GM21576 (cell line): ENCODE results near the gene CEP83.

Experiments
- ATAC-seq: cut with Tn5 transposase; IDR thresholded peaks from one replicate; pipeline ENCODE4 v1.9.1; 2021; ENCODE audit warnings: mild to moderate bottlenecking, moderate library complexity; ENCODE audit not compliant: unreplicated experiment

The CEP83 gene

DNA sequence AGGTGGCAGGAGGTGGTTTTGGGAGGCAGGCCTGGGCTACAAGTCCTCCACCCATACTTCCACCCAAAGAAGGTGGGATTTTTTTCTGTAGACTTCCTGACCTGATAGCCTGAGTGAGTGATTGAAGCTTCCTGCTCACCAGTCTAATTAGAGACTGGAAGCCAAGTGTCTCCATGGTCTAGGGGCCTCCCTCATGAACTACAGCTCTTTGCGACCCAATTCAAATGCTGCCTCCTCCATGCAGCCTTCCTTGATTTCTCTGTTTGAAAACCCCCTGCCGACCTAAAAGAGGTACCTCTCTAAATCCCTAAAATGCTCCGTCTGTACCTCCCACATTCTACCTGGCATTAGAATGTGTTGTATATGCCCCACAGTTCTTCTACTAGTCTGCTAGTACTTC is 186.4 kb downstream of the CEP83 start:
- no peak for ATAC-seq

GRCh38 chr12:94272280-94272679 is 187.4 kb downstream of the CEP83 start:
- ATAC-seq, result no peak

- ATAC-seq, result no peak
Observed at GRCh38 chr12:94271351-94271750, 188.3 kb downstream of the CEP83 start.

DNA sequence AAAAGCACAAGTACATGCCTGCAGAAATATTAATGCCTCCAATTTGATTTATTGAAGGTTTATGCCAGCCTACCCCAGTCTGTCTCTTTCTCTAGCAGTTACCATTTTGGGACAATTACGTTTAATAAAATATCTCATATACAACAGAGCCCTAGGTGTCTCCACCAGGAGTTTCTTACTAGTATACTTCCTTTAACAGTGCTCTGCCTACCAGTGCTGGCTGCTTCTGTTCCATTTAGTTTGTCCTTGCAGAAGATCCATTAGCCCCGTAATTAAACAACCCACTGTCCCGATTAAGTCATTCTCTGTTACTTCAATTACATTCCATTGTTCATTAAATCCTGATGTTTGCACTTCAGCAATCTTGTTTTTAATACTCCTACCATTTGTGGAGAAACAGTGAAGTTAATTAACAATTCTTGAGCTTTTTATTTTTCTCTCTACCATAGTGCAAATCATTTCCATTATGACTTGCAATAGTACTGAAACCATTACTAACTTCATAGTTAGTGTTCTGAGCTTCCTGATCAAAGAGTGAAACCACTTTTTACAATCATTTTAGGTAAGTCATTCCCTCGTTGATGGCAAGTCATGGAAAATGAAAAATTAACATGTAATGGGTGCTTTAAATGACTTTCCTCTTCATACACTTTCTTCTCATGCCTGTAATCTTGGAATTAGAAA is 190.2 kb downstream of the CEP83 start:
- no peak for ATAC-seq

DNA sequence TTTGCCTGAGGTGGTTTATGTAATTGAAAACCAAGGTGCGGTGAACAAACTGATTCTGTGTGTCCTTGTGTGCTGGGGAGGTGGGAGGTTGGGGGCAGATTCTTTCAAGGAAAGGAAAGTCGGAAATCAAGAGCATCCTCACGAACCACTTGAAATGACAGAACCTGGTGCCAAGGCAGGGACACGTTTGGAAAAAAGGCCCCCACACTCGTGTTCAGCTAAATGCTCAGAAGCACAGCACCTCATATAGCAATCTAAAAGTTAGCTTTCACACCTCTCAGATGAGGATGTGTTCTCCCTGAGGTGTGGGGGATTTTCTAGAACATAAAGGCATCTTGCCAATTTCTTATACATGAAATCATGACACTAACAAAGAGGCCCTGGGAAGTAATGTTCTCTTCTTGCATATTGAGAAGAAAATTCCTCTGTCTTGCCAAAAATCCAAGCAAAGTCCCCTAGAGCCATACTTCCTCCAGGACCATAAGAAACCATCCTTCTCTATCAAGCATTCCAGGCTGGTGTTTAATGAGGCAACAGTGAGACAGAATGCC is 191.7 kb downstream of the CEP83 start:
- no peak for ATAC-seq

- ATAC-seq, result no peak
Observed at GRCh38 chr12:94267537-94267872, 192.2 kb downstream of the CEP83 start.

DNA sequence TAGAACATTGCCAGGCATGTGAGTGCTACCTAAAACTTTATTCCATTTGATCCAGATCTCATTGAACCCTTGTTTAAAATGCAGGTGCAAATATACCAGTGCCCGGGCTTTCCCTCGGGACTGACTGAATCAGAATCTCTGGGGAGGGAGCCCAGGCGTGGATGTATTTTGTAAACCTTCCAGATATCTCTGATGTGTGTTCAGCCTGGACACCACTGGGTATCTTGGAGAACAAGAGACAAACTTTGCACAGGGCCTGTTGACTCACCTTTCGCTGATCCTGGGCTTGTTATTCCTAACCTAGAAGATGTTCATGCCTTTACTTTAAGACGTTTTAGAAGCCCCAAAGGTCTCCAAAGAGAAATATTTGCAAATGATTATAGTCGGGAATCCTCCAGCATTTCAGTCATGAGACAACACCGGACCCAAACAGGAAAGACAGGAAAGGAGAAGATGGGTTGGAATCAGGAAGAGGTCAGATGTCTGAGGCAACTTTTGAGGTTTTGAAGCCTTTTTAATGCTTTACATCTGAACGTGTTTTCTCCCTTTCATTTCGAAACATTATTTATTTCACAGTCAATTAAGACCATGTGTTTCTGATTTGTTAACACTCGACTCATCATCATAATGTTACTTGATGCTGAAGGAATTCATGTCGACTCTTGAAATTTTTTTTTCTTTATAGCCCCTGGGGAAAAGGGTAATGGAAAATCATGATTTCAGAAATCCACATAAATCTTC is 192.7 kb downstream of the CEP83 start:
- ATAC-seq, result no peak

- no peak for ATAC-seq
Observed at GRCh38 chr12:94265966-94266745, 193.5 kb downstream of the CEP83 start.

DNA sequence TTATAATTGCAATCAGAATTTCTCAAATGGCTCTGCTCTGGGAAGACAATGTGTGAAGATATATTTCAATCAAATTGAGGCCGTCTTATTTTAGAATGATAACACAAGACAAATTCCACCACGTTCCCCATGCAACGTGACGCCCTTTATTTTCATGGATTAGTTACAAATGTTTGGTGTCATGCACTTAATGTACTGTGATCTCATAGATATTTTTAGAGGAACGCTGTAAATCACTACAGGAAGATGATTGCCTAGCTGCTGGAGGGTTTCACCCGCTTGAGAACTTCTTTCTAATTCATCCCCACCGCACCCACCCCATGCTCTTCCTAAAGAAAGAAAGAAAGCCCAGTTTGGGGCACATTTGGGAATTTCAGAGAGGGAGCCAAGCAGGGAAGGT is 194.1 kb downstream of the CEP83 start:
- no peak for ATAC-seq

DNA sequence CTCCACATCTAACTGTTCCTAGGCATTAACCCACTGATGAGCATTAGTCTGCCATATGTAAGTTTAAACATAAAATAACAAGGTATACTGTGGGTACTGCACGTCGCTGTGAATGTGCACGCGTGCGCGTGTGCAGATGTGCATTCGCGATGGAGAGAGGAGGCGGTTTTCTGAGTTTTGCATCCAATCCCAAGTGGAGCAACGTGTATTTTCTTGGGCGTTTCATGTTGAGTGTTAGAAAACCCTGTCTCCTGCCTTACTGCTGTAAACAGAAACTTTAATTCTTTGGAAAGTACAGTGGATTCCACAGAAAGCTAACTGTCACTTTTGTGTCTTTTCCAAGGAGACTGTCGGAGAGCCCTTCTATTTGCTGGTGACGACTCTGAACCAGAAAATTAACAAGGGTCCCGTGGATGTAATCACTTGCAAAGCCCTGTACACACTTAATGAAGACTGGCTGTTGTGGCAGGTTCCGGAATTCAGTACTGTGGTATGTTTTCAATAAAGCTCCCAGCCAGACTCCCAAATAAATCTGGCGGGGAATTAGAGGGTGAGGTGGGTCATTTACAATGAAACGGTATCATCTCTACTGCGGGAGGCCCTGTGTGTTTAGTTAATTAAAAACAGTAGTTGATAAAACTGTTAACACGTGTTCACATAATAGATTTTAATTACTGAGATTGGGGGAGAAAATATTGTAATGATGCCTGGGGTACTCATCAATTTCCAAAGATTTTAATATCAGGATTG is 194.8 kb downstream of the CEP83 start:
- no peak for ATAC-seq

- ATAC-seq, result no peak
Observed at GRCh38 chr12:94263905-94264561, 195.6 kb downstream of the CEP83 start.

GRCh38 chr12:94263011-94263811 is 196.5 kb downstream of the CEP83 start:
- ATAC-seq, result peak; percentile 28

- ATAC-seq, result peak; percentile 42
Observed at GRCh38 chr12:94262228-94263010, 197.2 kb downstream of the CEP83 start.

- no peak for ATAC-seq
Observed at GRCh38 chr12:94261786-94262185, 197.9 kb downstream of the CEP83 start.

DNA sequence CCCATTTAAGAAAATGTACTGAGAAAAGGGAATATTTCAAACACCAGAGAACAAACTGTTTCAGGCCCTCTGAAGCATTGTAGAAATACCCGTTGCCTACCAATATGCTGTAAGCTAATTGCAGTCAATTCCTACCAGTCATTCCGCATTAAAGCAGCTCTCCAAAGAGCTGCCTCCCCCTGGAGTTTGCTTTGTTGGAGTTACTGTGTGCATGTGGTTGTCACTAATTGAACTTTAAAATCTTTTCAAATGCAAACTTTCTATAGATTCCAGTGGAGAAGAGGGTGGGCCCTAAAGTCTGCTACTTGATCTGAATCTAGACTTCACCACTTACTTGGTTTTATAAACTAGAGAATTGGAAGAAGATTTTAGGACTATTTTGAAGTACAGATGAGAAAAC is 198.5 kb downstream of the CEP83 start:
- ATAC-seq, result no peak

GRCh38 chr12:94260717-94261116 is 198.9 kb downstream of the CEP83 start:
- no peak for ATAC-seq

DNA sequence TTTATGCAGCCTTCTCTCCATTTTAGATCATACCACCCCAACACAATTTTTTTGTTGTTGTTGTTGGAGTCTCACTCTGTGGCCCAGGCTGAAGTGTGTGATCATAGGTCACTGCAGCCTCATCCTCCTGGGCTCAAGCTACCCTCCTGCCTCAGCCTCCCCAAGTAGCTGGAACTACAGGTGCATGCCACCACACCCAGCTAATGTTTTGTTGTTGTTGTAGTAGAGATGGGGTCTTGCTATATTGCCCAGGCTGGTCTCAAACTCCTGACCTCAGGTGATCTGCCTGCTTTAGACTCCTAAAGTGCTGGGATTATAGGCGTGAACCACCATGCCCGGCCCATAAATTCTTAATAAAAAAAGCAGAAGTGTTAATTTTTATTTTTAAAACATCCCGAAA is 199.7 kb downstream of the CEP83 start:
- no peak for ATAC-seq

DNA sequence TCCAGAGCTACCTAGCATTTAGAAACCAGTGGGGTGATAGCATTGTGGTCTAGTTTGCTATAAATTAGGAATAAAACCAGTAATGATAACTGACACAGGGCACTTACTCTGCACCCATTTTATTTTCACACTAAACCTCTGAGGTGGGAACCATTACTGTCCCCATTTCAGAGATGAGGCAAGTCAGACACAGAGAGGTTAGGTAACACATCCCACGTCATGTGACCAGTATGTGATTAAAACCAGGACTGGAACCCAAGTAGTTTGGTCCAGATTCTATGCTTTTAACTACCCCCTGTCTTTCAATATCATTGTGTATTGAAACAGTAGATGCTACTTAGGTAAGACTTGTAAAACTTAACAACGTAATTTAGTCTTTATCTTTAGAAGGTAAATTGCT is 201.1 kb downstream of the CEP83 start:
- ATAC-seq, result peak; percentile 54
